ENCODE data around the gene SLBP.

- no peak for TF ChIP-seq CTCF (IDR thresholded peaks at IDR 0.05; ENCODE audit: insufficient read depth, low read length, poor library complexity, severe bottlenecking)
- TF ChIP-seq EZH2phosphoT487 (conservative IDR thresholded peaks at IDR 0.05; ENCODE audit: low read length): no peak
These were observed 33.6 kb upstream of the SLBP start for GRCh38 chr4:1745697-1746096.
